Prostate gland (tissue), 2 donors: ENCODE measurements around the gene FXYD5.

Source experiments
- CTCF ChIP-seq, 4 experiments: fragments of 200-600 bp in 2 of 4; fragments of 450-650 bp in 2 of 4; sonication (generic) in 2 of 4; IDR thresholded peaks; 1 replicate in 3 of 4; 2 replicates in 1 of 4; pipeline ENCODE4 v1.5.1; 2016 to 2019; ENCODE audit warnings: antibody characterized with exemption in 4 of 4, mild to moderate bottlenecking in 2 of 4, moderate library complexity in 2 of 4
- POLR2A ChIP-seq: fragments of 450-650 bp; IDR thresholded peaks from one replicate; pipeline ENCODE4 v1.6.1; 2016; ENCODE audit warnings: antibody characterized with exemption, mild to moderate bottlenecking
- POLR2AphosphoS5 ChIP-seq: sonication (generic); formaldehyde crosslinking; IDR thresholded peaks from one replicate; pipeline ENCODE4 v1.6.1; 2017; ENCODE audit warnings: antibody characterized with exemption

GRCh38 chr19:35159606-35160005, 5.1 kb downstream of the FXYD5 start:
- TF ChIP-seq POLR2A (no peak), CTCF (IDR thresholded peaks at IDR 0.05) (no peak), POLR2AphosphoS5 (no peak)
